ENCODE data around the gene SPDYE8. TPM values are rescaled to one million over a fixed set of nuclear protein-coding genes. Genes with fewer than 3 reads are reported as not detected.

Gene SPDYE8, protein sequence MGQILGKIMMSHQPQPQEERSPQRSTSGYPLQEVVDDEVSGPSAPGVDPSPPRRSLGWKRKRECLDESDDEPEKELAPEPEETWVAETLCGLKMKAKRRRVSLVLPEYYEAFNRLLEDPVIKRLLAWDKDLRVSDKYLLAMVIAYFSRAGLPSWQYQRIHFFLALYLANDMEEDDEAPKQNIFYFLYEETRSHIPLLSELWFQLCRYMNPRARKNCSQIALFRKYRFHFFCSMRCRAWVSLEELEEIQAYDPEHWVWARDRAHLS
- total RNA-seq = not detected in 2 replicates

GRCh38 chr7:73029666-73030065 lies at the start of gene SPDYE8:
SPDYE8 (minus strand) TSS chr7:73029766; CDS start chr7:73027966, 1,800 bp downstream.

GRCh38 chr7:73057811-73058210 lies 28.2 kb upstream of the SPDYE8 start, which contains the start of gene SPDYE11:
SPDYE11 (minus strand) TSS chr7:73057911; CDS start chr7:73056111, 1,800 bp downstream.

Other genes starting within 250 kb of the SPDYE8 start
- gene TYW1B, start 201.6 kb downstream of the SPDYE8 start, total RNA-seq = 1.5 and 3.7 TPM in 2 replicates
- 8.9 and 13.6 TPM in 2 replicates for gene POM121, start 104.7 kb downstream of the SPDYE8 start, total RNA-seq
- 0.23 TPM in 1 of 2 replicates, not detected in the other for gene TRIM74, start 60.3 kb downstream of the SPDYE8 start, total RNA-seq
- gene SPDYE11, start 28.1 kb upstream of the SPDYE8 start, total RNA-seq = not detected in 2 replicates
- gene SPDYE9, start 56.3 kb upstream of the SPDYE8 start, total RNA-seq = not detected in 2 replicates